EH (cell line): Measurements from ENCODE around the gene RAD51B.
A peak's percentile ranks its signal among the peaks of the same experiment; 100 is the strongest.
"Not testable (repeated sequence)": the region's sequence is repeated elsewhere in the genome, so short reads cannot be mapped to it uniquely, and the experiment has no call there.

ENCODE experiments used
- DNase-seq: peaks from one replicate; pipeline ENCODE4 v3.0.0-alpha.2; 2015; ENCODE audit warnings: low read depth

RAD51B gene

DNA sequence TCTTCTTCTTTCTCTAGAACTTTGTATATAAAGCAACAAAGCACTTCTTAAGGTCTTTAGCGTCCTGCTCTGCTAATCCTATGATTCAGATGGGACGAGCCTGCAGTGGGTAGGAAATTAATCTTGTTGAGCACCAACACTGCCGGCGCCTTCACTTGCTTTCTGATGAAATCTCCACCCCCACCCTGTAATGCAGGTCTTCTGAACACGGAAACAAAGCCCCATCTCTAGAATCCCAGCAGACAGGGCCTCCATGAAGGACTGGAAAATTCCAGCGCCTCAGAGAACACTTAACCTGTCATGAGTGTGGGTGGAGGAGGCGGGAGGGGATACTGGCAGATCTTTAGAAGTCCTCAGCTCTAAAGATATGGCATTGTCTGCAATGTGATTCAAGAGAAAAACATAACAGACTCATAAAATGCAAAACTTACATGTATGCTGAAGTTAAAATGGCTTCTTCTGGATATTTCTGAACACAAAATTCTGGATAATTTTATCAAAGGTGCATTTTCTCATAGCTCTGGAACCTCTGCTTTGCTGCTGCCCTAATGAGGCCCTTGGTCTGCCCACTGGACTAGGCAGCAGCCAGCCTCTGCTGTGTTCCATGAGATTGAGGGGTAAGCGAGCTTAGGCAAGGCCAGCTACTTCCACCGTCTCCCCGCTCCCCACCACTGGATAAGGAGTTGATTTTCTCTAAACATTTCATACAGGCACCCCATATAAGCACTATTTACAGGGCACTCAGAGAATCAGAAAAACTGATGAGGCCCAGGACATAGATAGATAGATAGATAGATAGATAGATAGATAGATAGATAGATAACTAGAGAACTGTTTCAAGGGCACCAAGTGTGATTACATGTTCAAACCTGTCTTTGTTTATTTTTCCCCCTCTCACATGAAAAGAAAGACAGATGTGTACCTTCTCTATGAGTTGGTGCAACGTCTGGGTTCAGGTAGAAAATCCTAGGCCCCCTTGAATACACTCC, 930.2 kb downstream of the RAD51B start:
- no peak for DNase-seq

DNA sequence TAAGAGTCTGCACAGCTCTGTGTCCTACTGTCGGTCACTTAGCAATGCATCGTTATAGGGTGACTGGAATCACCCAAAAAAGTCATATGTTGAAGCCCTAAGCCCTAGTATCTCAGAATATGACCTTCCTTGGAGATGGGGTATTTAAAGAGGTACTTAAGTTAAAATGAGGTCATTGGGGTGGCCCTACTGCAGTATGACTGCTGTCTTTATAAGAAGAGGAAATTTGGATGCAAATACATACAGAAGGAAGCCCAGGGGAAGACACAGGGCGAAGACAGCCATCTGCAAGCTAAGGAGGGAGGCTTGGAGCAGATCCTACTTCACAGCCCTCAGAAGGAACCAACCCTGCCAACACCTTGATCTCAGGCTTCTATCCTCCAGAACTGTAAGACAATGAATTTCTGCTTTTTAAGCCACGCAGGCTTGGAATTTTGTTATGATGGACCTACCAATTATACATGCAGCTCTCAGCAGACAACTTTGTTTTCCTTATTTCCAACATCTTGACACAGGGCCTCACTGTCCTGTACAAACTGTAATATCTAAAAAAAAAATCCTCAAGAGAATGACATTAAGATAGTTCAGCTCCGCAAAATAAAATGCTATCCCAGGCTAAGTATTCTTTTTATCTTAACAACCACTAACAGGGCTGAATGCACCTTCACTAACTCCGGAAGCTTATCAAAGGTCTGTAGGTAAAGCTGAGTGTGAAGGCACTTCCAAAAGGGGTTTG, 932.9 kb downstream of the RAD51B start:
- DNase-seq = no peak

DNA sequence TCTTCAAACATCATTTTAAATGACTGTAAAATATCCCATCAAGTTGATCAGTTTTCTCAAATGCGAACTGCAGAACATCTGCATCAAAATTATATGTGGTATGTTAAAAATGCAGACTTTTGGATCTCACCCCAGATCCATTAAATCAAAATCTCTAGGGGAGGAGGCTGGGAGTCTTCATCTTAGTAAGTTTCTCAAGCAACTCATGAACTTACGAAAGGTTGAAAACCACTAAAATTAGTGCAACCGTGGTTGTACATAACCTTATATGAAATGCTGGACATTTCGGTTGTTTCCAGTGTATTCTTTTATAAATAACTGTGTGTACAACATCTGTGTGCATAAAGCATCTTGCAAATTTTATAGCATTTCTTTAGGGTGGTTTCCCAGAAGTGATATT, 934.1 kb downstream of the RAD51B start:
- peak; percentile 38 for DNase-seq

DNA sequence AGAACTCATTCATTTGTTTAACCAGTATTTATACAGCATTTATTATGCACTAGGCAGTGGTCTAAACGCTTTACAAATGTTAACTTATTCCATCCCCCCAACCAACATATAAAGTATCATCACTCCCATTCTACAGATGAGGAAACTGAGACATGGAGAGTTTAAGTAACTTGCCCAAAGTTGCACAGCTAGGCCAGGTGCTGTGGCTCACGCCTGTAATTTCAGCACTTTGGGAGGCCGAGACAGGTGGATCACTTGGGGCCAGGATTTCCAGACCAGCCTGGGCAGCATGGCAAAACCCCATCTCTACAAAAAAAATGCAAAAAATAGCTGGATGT, 935.4 kb downstream of the RAD51B start:
- no peak for DNase-seq

DNA sequence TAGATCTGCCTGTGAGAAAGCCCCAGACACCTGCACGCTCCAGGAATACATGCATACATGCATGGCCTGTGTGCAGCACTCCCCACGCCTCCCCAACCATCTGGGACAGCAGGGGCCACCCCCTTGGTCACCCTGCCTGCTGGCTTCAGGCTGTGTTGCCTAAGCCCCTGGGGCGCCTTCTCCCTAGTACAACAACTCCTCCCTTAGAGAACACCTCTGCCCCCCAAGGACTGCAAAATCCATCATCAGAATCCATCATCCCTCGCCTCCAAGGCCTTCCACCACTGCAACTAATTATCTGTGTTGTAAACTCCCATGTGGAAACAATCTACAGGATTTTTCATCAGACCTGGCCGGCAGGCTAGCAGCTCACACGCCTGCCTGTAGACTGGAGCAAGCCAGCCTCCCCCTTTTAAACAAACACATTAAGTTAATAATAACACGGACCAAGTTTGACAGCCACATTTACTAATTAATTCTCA, 936.5 kb downstream of the RAD51B start:
- DNase-seq = peak; percentile 20

DNA sequence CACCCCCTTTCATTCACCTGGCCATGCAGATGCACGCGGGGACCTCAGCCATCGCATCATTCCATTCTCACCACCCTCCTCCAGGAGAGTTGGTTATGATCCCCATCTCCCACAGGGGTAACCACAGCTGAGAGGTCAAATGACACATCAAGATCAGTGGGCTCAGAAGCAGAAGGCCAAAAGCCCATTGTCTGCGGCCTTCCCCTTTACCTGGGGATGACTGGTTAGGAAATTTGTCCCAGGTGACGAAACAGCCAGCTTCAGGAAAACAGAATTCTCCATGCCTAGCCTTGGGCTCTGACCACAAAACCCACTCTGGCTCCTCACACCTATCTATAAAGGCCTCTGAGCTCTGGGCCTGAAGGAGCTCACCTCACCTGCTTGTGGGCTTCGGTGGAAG, 937.2 kb downstream of the RAD51B start:
- no peak for DNase-seq

DNA sequence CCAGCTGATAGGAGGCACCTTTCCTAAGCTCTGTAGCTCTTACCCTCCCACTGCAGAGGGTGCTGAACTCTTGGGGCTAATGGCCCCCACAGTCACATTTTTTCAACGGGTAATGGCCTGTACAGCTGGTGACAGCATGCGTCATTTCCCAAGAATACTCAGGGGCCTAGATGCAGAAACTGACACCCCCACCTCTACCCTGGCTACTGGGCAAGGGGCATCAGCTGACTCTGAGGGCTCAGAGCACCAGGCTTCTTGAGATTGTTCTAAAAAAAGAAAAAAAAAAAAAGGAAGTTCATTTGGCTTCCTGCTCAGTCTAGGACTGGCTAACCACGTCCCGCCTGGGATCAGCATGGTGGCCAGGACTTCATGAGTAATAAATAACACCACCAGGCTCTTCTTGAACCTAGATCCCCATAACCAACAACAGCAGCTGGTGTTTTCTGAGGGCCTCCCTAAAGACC, 938.1 kb downstream of the RAD51B start:
- DNase-seq = peak; percentile 55

DNA sequence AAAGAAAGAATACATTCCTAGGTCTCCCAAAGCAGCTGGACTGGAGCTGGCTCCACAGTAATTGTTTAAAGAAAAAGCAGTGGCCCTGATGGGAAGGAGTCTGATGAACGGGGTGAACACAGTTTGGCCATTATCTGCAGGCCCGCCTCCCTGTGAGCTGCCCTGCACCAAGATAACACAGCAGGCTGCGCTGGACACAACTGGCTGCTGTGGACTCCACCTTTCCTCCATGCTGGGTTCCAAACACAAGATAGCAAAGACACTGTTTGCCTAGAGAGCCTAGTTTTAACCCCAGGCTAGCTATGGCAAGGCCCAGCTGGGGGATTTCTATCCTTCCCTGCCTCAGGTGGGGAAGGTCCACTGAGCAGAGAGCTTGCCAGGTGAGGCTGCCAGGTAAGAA, 938.7 kb downstream of the RAD51B start:
- DNase-seq = no peak

DNA sequence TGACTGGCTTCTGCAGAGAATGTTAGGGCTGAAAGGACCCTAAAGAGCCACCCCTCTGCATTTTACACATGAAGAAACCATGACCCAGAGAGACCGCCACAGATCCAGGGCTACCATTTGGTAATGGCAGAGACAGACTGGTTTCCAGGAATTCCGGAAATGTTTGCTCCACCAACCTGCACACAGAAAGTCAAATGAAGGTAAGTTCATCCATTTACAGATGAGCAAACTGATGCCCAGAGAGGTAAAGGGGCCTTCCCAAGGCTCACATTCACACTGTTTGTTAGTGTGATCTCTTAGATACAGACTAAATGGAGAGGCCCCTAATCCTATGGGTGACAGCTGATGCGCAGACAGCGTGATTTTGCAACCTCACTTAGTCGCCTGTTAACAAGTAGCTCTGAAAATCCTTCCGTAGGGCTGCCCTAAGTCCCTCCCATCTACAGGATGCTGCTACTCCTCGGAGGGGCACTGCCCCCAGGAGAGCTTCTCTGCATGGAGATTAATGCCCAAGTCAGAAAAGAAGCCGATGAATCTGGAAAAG, 939.5 kb downstream of the RAD51B start:
- DNase-seq = no peak

DNA sequence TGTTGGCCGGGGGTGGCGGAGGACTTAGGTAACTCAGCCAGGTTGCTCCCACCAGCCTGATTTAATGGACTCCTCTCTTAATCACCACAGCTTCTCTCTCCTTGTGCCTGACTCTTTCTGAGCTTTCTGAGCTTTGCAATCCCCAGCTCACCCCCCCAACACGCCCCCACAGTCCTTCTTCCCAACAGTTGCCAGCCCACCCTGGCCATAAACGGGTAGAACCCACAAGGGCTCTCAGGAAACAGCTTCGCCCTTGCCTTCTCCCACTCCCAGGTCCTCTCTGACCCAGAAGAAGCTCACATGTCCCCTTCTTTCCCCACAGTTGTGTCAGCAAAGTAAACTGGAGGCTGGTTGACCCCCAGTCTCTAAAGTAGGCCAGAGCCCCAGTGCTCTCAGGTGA, 940.4 kb downstream of the RAD51B start:
- no peak for DNase-seq

DNA sequence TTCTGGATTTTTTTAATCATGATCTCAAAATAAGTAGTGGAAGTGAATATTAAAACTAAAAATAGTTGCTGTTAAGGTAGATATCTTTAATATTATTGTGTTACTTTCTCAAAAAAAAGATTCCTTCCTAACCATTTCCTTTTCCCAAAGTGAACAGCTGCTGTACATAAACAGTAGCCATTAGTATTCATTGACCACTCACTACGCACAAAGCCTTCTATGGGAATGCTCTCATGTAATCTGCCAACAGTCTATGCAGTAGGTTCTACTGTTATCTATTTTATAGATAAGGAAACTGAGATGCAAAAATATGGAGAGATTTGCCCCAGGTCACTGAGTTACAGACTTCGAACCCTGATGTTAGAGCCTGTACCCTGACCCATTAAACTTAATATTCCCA, 941.2 kb downstream of the RAD51B start:
- DNase-seq = no peak

DNA sequence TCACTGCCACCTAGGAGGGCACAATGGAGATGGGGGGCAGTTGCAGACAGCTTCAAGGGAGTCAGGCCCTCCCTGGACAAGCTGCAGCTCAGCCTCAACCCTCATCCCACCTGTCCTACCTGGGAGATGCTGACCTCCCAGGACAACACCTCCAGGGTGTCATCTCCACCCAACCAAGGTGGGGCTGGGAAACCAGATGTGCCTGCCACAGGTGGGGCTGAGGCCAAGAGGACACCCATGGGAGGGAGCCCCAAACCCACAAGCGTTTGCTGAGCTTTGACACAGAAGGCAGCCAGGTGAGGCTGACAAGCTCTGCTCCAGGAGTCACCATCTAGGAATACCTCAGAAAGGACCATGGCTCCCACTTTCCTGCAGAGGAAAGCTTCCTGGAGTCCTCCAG, 941.8 kb downstream of the RAD51B start:
- DNase-seq = no peak

DNA sequence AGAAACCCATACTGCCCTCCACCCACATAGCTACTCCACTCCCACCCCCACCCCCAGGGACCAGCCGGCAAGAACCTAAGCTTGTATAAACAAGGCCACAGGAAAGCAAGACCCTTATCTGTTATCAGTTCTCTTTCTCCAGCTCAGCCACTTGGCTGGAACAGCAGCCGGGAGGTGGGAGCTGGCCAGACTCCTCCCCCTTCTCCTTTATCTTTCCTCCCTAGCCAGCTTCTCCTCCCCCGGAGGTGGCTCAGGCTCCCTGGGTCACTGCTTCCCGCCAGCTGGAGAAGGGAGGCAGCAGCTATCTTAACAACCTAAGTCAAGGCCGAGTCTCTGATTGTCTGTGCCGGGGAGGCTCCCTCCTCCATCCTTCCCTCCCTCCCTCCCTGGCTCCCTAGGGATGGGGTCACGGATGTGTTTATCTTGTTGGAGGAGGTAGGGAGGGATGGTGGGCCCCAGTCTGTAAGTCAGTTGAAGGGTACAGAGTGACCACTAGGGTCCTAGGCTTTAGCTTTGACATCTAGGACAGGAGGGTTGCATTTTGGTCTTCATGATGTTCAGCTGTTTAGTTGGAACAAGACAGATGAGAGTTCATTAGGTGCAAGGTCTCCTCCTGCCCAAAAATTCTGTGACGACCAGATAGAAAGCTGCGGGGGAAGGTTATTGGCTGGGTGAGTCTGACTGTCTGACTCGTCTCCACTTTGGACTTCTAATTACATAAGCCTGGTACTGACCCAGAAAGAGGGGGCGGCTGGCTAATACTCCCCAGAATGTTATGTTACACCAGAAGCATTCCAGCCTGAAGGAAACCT, 943.6 kb downstream of the RAD51B start:
- peak; percentile 48 for DNase-seq

DNA sequence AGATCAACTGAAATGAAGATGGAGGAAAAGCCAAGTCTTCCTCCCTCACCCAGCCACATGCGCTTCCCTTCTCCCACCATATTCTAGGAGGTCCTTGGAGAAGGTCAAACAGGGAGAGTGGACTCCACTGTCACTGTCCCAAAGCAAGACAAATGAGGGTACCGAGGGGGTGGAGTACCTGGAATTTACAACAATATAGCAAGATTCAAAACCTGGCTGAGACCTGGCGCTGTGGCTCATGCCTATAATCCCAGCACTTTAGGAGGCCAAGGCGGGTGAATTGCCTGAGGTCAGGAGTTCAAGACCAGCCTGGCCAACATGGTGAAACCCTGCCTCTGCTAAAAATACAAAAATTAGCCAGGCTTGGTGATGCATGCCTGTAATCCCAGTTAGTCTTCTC, 944.3 kb downstream of the RAD51B start:
- DNase-seq = not testable (repeated sequence)

DNA sequence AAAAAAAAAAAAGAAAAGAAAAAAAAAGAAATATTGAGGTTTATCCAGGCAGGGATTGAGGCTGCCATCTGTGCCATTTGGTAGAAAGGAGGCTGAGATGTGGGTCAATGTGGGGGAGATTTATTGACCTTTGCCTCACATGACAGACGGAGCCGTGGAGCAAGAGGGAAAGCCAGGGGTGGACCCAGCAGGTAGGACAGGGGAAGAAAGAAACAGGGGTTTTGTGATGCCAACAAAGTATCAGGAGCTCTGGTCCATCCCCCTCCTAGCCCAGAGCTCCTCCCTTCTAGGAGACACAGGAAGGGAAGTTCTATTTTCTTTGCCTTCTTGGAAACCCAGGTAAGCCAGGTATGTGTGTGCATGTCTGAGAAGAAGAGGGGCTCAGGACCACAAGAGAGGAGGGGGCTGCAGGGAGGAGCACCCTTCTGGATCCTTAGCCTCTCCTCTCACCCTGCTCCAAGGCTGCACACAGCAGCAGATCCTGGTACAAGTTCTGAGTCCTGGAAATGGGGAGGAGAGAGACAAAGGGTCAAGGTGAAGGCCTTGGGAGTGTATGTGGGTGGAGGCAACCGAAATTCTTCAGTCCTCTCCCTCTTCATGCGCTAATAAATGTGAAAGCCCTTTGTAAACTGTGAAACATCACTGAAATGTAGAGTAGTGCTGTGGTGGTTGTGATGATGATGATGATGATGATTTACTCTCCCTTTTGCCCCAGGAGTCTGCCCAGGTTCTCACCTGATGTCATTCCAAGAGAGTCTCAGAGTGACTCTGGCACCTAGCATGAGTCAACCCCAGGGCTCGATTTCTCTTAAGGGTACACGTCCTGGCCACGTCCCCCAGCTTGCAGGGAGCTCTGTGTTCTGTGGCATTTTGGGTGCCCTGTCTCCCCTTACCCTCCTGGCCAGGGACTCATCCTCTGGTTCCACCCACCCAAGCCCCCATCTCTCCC, 947.0 kb downstream of the RAD51B start:
- no peak for DNase-seq

DNA sequence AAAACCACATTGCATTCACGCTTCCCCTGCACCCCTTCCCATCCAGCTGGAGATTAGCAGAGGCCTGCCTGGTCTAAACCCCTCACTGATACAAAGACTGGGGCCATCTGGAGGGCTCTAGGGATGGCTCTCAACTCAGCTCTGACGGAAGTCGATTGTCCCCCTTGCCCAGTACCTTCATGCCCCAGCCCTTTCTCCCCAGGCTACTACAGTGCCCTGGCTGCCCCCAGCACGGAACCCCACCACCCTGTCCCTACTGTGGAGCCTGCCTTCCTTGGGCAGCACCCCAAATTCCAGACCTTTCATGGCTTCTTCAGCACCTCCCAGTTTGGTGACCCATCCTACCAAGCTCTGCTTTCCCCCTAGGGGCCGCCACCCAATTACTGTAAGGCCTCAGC, 947.7 kb downstream of the RAD51B start:
- DNase-seq = no peak

DNA sequence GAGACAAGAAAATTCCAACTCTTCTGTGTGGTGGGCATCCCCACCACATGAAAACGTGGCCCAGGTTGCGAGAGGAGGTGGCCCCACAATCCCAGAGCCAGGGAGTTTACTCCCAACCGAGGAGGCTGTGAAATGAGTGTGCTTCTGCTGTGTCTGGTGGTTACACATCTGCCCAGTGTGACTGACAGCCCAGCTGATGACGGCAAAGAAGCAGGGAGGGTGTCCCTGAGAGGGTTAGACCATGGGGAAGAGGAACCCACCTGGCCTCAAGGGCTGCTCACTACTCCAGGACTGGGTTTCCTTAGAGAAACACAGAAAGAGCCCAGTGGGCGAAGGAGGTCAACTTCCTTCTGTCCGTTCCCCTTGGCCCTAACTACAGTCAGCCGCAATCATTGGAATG, 948.7 kb downstream of the RAD51B start:
- DNase-seq = no peak

DNA sequence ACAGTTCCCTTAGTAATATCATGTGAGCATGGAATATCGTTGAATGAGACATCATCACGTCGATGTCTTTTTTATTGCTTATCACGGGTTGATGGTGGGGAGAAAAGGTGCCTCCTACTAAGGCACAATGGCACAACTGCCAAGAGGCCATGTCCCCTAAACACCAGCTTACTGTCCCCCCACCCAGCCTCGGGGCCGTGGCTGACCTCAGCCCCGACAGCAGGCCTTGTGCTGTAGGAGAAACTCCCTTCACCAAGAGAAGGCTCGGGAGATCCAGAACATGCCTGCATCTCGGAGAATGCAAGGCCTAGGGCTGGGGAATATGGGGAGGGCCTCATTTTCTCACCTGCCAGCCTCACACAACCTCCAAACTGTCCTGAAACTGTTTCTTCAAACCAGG, 950.5 kb downstream of the RAD51B start:
- DNase-seq = no peak

DNA sequence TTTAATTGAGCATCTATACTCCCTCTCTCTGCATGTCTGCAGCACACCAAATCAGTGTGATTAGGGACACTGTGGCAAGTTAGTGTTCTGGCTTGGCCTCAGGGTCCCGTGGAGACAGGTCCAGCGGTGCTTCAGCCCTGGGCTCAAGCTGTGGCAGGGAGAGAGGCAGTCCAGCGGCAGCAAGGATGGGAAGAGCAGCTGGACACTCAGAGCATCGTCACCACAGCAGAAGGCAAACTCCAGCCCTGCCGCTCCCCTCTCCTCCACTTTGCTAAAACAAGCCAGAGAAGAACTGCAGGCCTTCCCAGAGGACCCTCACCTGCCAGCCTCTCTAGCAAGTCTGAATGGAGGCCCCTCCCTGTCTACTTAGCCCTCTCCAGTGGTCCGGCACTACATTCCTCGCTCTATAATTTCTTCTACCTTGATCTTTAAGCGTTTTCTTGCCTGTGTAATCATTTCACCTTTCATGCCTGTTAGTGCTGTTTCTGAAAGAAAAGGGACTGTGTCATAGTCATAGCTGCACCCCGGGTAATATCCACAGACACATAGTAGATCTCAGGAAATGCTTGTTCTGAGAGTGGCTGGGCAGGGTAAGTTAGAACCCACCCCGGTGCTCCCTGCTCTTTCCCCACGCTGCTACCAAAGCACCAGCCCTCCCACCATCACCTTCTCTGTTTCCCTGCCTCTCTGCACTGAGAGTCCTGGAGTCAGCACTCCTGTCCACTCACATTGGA, 951.1 kb downstream of the RAD51B start:
- no peak for DNase-seq

DNA sequence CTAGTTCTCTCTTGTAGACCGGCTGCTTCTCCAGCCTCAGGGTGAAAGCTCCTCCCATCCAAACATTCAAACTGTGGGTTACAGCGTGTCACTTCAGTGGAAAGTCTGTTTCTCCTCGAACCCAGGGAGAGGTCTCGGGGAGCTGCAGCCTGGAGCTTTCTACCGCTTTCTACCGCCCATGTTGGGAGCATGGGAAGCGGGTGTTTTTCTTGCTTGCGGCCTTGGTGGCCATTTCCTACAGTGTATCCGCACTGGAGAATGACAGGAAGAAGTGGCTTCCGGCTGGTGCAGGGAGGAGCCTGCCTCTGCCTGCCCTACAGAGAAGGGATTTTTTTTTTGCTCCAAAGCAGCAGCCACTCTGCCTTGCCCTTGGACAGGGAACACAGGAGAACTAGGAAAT, 952.1 kb downstream of the RAD51B start:
- DNase-seq = no peak
